Loucy (cell line): ENCODE measurements around the gene VILL.
A peak's percentile ranks its signal among the peaks of the same experiment; 100 is the strongest.

Experiments used
- H2AFZ ChIP-seq: fragments of 200-600 bp; sonication (generic); 2 replicates; pipeline ENCODE4 v1.6.0; 2016; ENCODE audit warnings: antibody characterized with exemption, mild to moderate bottlenecking, low read length, moderate library complexity
- H3F3A ChIP-seq: fragments of 200-600 bp; 2 replicates; pipeline ENCODE4 v1.6.0; 2016; ENCODE audit warnings: antibody characterized with exemption, low read depth, mild to moderate bottlenecking
- H3K27me3 ChIP-seq: fragments of 200-600 bp; sonication (generic); 2 replicates; pipeline ENCODE4 v1.6.1; 2014; ENCODE audit warnings: low read length, mild to moderate bottlenecking; ENCODE audit not compliant: insufficient read depth, poor library complexity, severe bottlenecking
- H3K36me3 ChIP-seq: fragments of 200-600 bp; sonication (generic); 2 replicates; pipeline ENCODE4 v1.6.1; 2016; ENCODE audit warnings: low read length; ENCODE audit not compliant: insufficient read depth
- H3K4me1 ChIP-seq: fragments of 200-600 bp; sonication (generic); 2 replicates; pipeline ENCODE4 v1.5.1; 2014; ENCODE audit warnings: low read length, mild to moderate bottlenecking; ENCODE audit not compliant: insufficient read depth, poor library complexity, severe bottlenecking
- H3K4me2 ChIP-seq: fragments of 200-600 bp; sonication (generic); 2 replicates; pipeline ENCODE4 v1.6.0; 2014; ENCODE audit warnings: antibody characterized with exemption, low read length, low read depth, mild to moderate bottlenecking; ENCODE audit not compliant: poor library complexity, severe bottlenecking
- H3K4me3 ChIP-seq: fragments of 200-600 bp; sonication (generic); 2 replicates; pipeline ENCODE4 v1.5.1; 2014; ENCODE audit warnings: low read length, mild to moderate bottlenecking, mixed read lengths; ENCODE audit not compliant: poor library complexity, severe bottlenecking
- H3K79me2 ChIP-seq: fragments of 200-600 bp; sonication (generic); 2 replicates; pipeline ENCODE4 v1.6.1; 2014; ENCODE audit warnings: low read length; ENCODE audit not compliant: insufficient read depth
- H3K9ac ChIP-seq: fragments of 200-600 bp; sonication (generic); 2 replicates; pipeline ENCODE4 v1.6.0; 2014; ENCODE audit warnings: mild to moderate bottlenecking, low read depth, low read length, moderate library complexity; ENCODE audit not compliant: poor library complexity, severe bottlenecking
- H3K9me2 ChIP-seq: fragments of 200-600 bp; sonication (generic); replicated peaks from 2 replicates; pipeline ENCODE4 v1.6.1; 2016; ENCODE audit warnings: low read depth, low read length, mixed read lengths
- H3K9me3 ChIP-seq: fragments of 200-600 bp; sonication (generic); 2 replicates; pipeline ENCODE4 v1.6.1; 2014; ENCODE audit warnings: mild to moderate bottlenecking, antibody characterized with exemption, low read length, low read depth; ENCODE audit not compliant: insufficient read depth
- H4K20me1 ChIP-seq: fragments of 200-600 bp; sonication (generic); 2 replicates; pipeline ENCODE4 v1.6.0; 2014; ENCODE audit warnings: antibody characterized with exemption, low read length, mild to moderate bottlenecking; ENCODE audit not compliant: insufficient read depth, poor library complexity, severe bottlenecking
- CTCF ChIP-seq: fragments of 200-600 bp; sonication (generic); conservative IDR thresholded peaks from 2 replicates; pipeline ENCODE4 v1.5.1; 2014; ENCODE audit warnings: mild to moderate bottlenecking, antibody characterized with exemption, low read length
- EZH2phosphoT487 ChIP-seq: fragments of 200-600 bp; IDR thresholded peaks from 2 replicates; pipeline ENCODE4 v1.6.1; 2018; ENCODE audit warnings: antibody characterized with exemption, mild to moderate bottlenecking, moderate library complexity, borderline replicate concordance

The VILL gene

GRCh38 chr3:37993460-37993819, 2.9 kb downstream of the VILL start:
- no peaks in the 10 kb centered on the region for H3K36me3 ChIP-seq
- TF ChIP-seq EZH2phosphoT487, result no peak
- TF ChIP-seq CTCF, result no peak
- H3K79me2 ChIP-seq, result peaks cover 17% of the 10 kb centered on the region
- peak overlapping the region; percentile 69 for H3K4me2 ChIP-seq
- H3F3A ChIP-seq, result no peaks in the 10 kb centered on the region
- H2AFZ ChIP-seq, result peak overlapping the region; percentile 94
- peaks cover 21% of the 10 kb centered on the region for H3K4me1 ChIP-seq
- no peaks in the 10 kb centered on the region for H3K27me3 ChIP-seq
- H3K4me3 ChIP-seq, result peak overlapping the region; percentile 90
- no peaks in the 10 kb centered on the region for H3K9me3 ChIP-seq
- H3K9me2 ChIP-seq, result no peaks in the 10 kb centered on the region
- H4K20me1 ChIP-seq, result no peaks in the 10 kb centered on the region
- H3K9ac ChIP-seq, result peak overlapping the region; percentile 81

GRCh38 chr3:37993820-37994638, 3.4 kb downstream of the VILL start:
- Histone ChIP-seq H3F3A (no peaks in the 10 kb centered on the region), H3K27me3 (no peaks in the 10 kb centered on the region), H3K9ac (peak overlapping the region; percentile 81), H3K9me3 (no peaks in the 10 kb centered on the region), H3K79me2 (peaks cover 17% of the 10 kb centered on the region), H3K4me1 (peaks cover 21% of the 10 kb centered on the region), H3K36me3 (no peaks in the 10 kb centered on the region), H3K9me2 (no peaks in the 10 kb centered on the region), H3K4me2 (peak overlapping the region; percentile 69), H2AFZ (peak overlapping the region; percentile 94), H4K20me1 (no peaks in the 10 kb centered on the region), H3K4me3 (peak overlapping the region; percentile 90)
- TF ChIP-seq CTCF (no peak), EZH2phosphoT487 (no peak)

GRCh38 chr3:37994639-37994972, 4.0 kb downstream of the VILL start:
- Histone ChIP-seq H3K27me3 (no peaks in the 10 kb centered on the region), H4K20me1 (no peaks in the 10 kb centered on the region), H2AFZ (peak overlapping the region; percentile 94; the same call in 1 of the 2 replicates), H3K9me3 (no peaks in the 10 kb centered on the region), H3F3A (no peaks in the 10 kb centered on the region), H3K4me3 (peak overlapping the region; percentile 90), H3K36me3 (peaks cover 3% of the 10 kb centered on the region; the same call in 1 of the 2 replicates), H3K4me2 (peak overlapping the region; percentile 69), H3K4me1 (peaks cover 21% of the 10 kb centered on the region), H3K79me2 (peaks cover 17% of the 10 kb centered on the region), H3K9me2 (no peaks in the 10 kb centered on the region), H3K9ac (peak overlapping the region; percentile 81)
- TF ChIP-seq EZH2phosphoT487 (no peak), CTCF (no peak)
